Left lung (tissue), 10 donors: Measurements from ENCODE around the gene SAMHD1. TPM values are rescaled to one million over a fixed set of nuclear protein-coding genes. Genes with fewer than 3 reads are reported as not detected.
"Not testable (repeated sequence)": the region's sequence is repeated elsewhere in the genome, so short reads cannot be mapped to it uniquely, and the experiment has no call there.

ENCODE experiments used
- ATAC-seq: fragments of 200-7000 bp; cut with Tn5 transposase; one replicate; pipeline ENCODE4 v1.9.1; 2020; ENCODE audit warnings: moderate library complexity
- DNase-seq, 4 donors: peaks; one replicate each; pipeline ENCODE4 v3.0.0-alpha.2; 2013 to 2020
- H3K27ac ChIP-seq, 2 donors: fragments of 200-600 bp; sonication (generic) in 1 of 2; one replicate each; pipeline versions ENCODE4 v1.5.0 to v1.8.0; 2020 to 2021
- H3K27me3 ChIP-seq, 2 donors: fragments of 200-600 bp; sonication (generic) in 1 of 2; one replicate each; pipeline versions ENCODE4 v1.5.0 to v1.8.0; 2020 to 2021
- H3K36me3 ChIP-seq, 2 donors: fragments of 200-600 bp; sonication (generic) in 1 of 2; one replicate each; pipeline versions ENCODE4 v1.5.0 to v1.8.0; 2020 to 2021
- H3K4me1 ChIP-seq, 2 donors: fragments of 200-600 bp; one replicate each; pipeline ENCODE4 v1.8.0; 2021
- H3K4me3 ChIP-seq, 2 donors: fragments of 200-600 bp; sonication (generic) in 1 of 2; one replicate each; pipeline versions ENCODE4 v1.5.0 to v1.8.0; 2020 to 2021; ENCODE audit warnings: mild to moderate bottlenecking in 1 of 2
- H3K9me3 ChIP-seq, 2 donors: fragments of 200-600 bp; sonication (generic) in 1 of 2; one replicate each; pipeline versions ENCODE4 v1.5.0 to v1.8.0; 2020 to 2021
- CTCF ChIP-seq, 2 donors: fragments of 200-600 bp; sonication (generic) in 1 of 2; IDR thresholded peaks; one replicate each; pipeline versions ENCODE4 v1.5.0 to v1.8.0; 2021; ENCODE audit warnings: antibody characterized with exemption in 2 of 2
- intact Hi-C, 2 donors: fragments of 100-400 bp; cut with DNase I; formaldehyde crosslinking; loops; one replicate each; pipeline versions ENCODE4 v1.11.2 to v1.14.2; 2022
- polyA plus RNA-seq, 6 donors: library from polyadenylated mRNA; unstranded; fragments of 120-200 nt; gene quantifications; one replicate each; pipeline ENCODE4 v1.2.1, GENCODE V29; 2013; ENCODE audit not compliant: insufficient read length in 6 of 6
- total RNA-seq, 2 donors: library from RNA; stranded (reverse); fragmentation: NEBNext Ultra II Directional; extraction: Animal tissue kit (Norgen Biotek cat#: 25700); gene quantifications; one replicate each; pipeline ENCODE4 v1.2.1, GENCODE V29; 2021
- donor health status: DM: no; HTN: yes; CAD: no.
- donor health status: DM: no; HTN: no; CAD: no.

SAMHD1 gene
- total and polyA plus RNA-seq, 8 donors, result 31.8 to 197 (median 38.7) TPM

- Histone ChIP-seq H3K9me3 (no peaks in the 10 kb centered on the region), H3K27me3 (no peaks in the 10 kb centered on the region), H3K36me3 (peaks cover 0 to 98% of the 10 kb centered on the region in 2 donors), H3K4me3 (no peak overlapping the region), H3K4me1 (peaks cover 12 to 90% of the 10 kb centered on the region in 2 donors), H3K27ac (peak overlapping the region; percentile 5 to 10)
- no peak for ATAC-seq
- intact Hi-C loops, result no loop called here
- DNase-seq, result no peak
- no peak for TF ChIP-seq CTCF (IDR thresholded peaks at IDR 0.05)
Observed at GRCh38 chr20:36936341-36936740, 15.2 kb downstream of the SAMHD1 start.

- peaks cover 9 to 76% of the 10 kb centered on the region in 2 donors for H3K4me1 ChIP-seq
- H3K9me3 ChIP-seq, intact Hi-C loops, H3K27ac ChIP-seq, H3K4me3 ChIP-seq, H3K27me3 ChIP-seq, ATAC-seq, DNase-seq: not testable (repeated sequence)
- H3K36me3 ChIP-seq, result peaks cover 0 to 98% of the 10 kb centered on the region in 2 donors
Observed at GRCh38 chr20:36933571-36933970, 17.9 kb downstream of the SAMHD1 start.

GRCh38 chr20:36932476-36933426 is 18.8 kb downstream of the SAMHD1 start:
- H3K27ac ChIP-seq, result peak overlapping the region in 1 of 2 donors; percentile 10
- H3K36me3 ChIP-seq, result peaks cover 0 to 98% of the 10 kb centered on the region in 2 donors
- no peaks in the 10 kb centered on the region for H3K9me3 ChIP-seq
- no peak overlapping the region for H3K4me3 ChIP-seq
- H3K4me1 ChIP-seq, result peaks cover 9 to 68% of the 10 kb centered on the region in 2 donors
- H3K27me3 ChIP-seq, result no peaks in the 10 kb centered on the region
- DNase-seq (no peak), ATAC-seq (peak; percentile 48)
- TF ChIP-seq CTCF (IDR thresholded peaks at IDR 0.05), result no peak
- intact Hi-C loops, result no loop called here

- Histone ChIP-seq H3K36me3 (peaks cover 0 to 99% of the 10 kb centered on the region in 2 donors), H3K27ac (peak overlapping the region in 1 of 2 donors; percentile 4), H3K4me1 (peaks cover 5 to 61% of the 10 kb centered on the region in 2 donors)
- intact Hi-C loops, H3K9me3 ChIP-seq, H3K27me3 ChIP-seq, H3K4me3 ChIP-seq: not testable (repeated sequence)
- peak; percentile 35 for ATAC-seq
- DNase-seq, result peak in 1 of 4 donors; percentile 37
Observed at GRCh38 chr20:36932067-36932466, 19.4 kb downstream of the SAMHD1 start.

- peaks cover 0 to 99% of the 10 kb centered on the region in 2 donors for H3K36me3 ChIP-seq
- DNase-seq (no peak), ATAC-seq (no peak)
- intact Hi-C loops, result no loop called here
- H3K4me3 ChIP-seq, result no peak overlapping the region
- no peak overlapping the region for H3K27ac ChIP-seq
- H3K4me1 ChIP-seq, result peaks cover 3 to 52% of the 10 kb centered on the region in 2 donors
- no peaks in the 10 kb centered on the region for H3K27me3 ChIP-seq
- no peaks in the 10 kb centered on the region for H3K9me3 ChIP-seq
- TF ChIP-seq CTCF (IDR thresholded peaks at IDR 0.05), result no peak
Observed at GRCh38 chr20:36929691-36930090, 21.8 kb downstream of the SAMHD1 start.

GRCh38 chr20:36929290-36929689 is 22.2 kb downstream of the SAMHD1 start:
- no peak overlapping the region for H3K4me3 ChIP-seq
- no peaks in the 10 kb centered on the region for H3K27me3 ChIP-seq
- H3K36me3 ChIP-seq, result peaks cover 0 to 99% of the 10 kb centered on the region in 2 donors
- H3K27ac ChIP-seq, result no peak overlapping the region
- no peak for DNase-seq
- peaks cover 3 to 50% of the 10 kb centered on the region in 2 donors for H3K4me1 ChIP-seq
- no peak for TF ChIP-seq CTCF (IDR thresholded peaks at IDR 0.05)
- ATAC-seq, result no peak
- H3K9me3 ChIP-seq, result no peaks in the 10 kb centered on the region
- intact Hi-C loops, result no loop called here
